Stimulated activated CD8-positive, alpha-beta memory T cell treated with anti-CD3 and anti-CD28 coated beads, Interleukin-4, amount 100 ng/mL, for 1 hour (primary cell): ENCODE data around the gene UBE2D3.

Experiments used
- DNase-seq, 2 donors: peaks; one replicate each; pipeline ENCODE4 v3.0.0-alpha.2; 2020; ENCODE audit warnings: low read depth in 2 of 2, low spot score in 1 of 2

The UBE2D3 gene

GRCh38 chr4:102758241-102759160 lies 68.8 kb downstream of the UBE2D3 start:
- no peak for DNase-seq

GRCh38 chr4:102757681-102758080 lies 69.7 kb downstream of the UBE2D3 start:
- DNase-seq = no peak

GRCh38 chr4:102754044-102754443 lies 73.3 kb downstream of the UBE2D3 start:
- no peak for DNase-seq

GRCh38 chr4:102751941-102752340 lies 75.4 kb downstream of the UBE2D3 start:
- DNase-seq = no peak
